ENCODE data around the gene LIF. TPM values are rescaled to one million over a fixed set of nuclear protein-coding genes. Genes with fewer than 3 reads are reported as not detected.

Gene LIF
- total and polyA plus RNA-seq, 7 donors = 0.28 to 10.3 (median 1.6) TPM

DNA sequence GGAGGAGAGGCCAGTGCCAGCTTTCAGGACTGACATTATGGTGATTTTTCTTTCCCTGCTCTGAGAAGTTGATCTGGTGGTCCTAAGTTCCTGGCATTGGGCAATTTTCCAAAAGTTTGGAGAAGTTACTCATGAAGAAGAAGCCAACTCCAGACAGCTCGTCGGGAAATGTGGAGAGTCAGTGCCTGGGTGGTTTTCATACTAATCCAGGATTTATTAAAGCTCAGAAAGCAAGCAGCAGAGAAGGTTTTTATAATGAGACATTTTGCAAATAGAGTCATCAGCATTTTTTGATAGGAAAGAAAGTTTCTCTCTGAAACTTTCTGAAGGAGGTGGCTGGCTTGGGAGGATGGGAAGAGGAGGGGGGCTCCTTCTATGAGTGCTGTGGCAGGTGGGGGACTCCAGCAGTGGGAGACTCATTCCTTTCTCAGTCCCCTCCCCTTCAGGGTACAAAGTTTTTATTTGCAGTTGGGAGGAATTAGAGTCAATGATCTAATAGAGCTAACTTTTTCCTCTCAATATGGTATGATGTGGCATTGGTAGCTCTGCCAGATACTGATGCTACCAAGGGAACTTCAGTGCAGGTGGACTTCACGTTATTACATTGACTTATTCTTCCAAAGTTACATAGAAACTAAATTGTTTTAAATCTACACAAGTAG is 55.4 kb downstream of the LIF start:
- intact Hi-C loops (cut with DNase I) = no loop called here
- H3K9me3 ChIP-seq = no peaks in the 10 kb centered on the region
- no peak overlapping the region for H3K4me3 ChIP-seq
- TF ChIP-seq POLR2AphosphoS5 (IDR thresholded peaks at IDR 0.05) (no peak), POLR2A (IDR thresholded peaks at IDR 0.05) (no peak), EP300 (IDR thresholded peaks at IDR 0.05) (no peak)
- TF ChIP-seq, protein P1, sequence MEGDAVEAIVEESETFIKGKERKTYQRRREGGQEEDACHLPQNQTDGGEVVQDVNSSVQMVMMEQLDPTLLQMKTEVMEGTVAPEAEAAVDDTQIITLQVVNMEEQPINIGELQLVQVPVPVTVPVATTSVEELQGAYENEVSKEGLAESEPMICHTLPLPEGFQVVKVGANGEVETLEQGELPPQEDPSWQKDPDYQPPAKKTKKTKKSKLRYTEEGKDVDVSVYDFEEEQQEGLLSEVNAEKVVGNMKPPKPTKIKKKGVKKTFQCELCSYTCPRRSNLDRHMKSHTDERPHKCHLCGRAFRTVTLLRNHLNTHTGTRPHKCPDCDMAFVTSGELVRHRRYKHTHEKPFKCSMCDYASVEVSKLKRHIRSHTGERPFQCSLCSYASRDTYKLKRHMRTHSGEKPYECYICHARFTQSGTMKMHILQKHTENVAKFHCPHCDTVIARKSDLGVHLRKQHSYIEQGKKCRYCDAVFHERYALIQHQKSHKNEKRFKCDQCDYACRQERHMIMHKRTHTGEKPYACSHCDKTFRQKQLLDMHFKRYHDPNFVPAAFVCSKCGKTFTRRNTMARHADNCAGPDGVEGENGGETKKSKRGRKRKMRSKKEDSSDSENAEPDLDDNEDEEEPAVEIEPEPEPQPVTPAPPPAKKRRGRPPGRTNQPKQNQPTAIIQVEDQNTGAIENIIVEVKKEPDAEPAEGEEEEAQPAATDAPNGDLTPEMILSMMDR (IDR thresholded peaks at IDR 0.05) = no peak
- 78 to 90% methylated on average over 3 of the region's 3 CpGs for WGBS, 2 donors
- no peak overlapping the region for H3K27ac ChIP-seq
- no peak for DNase-seq
- H3K4me1 ChIP-seq = peaks cover 0 to 10% (median 9%) of the 10 kb centered on the region in 4 donors
- H3K36me3 ChIP-seq = no peaks in the 10 kb centered on the region
- no peaks in the 10 kb centered on the region for H3K27me3 ChIP-seq

DNA sequence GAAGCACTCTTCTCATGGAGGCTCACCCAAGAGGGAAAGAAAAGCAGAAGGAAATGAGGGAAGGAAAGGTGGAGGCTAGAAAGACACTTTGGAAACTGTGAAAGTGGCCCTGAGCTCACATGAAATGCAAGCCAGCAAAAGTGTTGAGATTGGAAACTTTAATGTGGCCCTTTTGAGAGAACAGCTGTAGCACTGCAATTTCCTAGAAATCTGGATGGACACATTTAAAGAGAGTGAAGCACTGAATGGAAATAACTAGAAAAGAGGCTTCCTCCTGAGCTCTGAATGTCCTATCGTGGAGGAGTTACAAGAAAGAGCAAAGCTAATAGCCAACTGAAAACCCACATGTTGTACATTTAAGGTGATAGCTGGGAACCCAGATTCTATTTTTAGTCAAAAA is 56.0 kb downstream of the LIF start:
- Histone ChIP-seq H3K4me1 (peaks cover 0 to 4% (median 4%) of the 10 kb centered on the region in 4 donors), H3K9me3 (no peaks in the 10 kb centered on the region), H3K27me3 (no peaks in the 10 kb centered on the region), H3K27ac (no peak overlapping the region), H3K4me3 (no peak overlapping the region), H3K36me3 (no peaks in the 10 kb centered on the region)
- intact Hi-C loops (cut with DNase I) = no loop called here
- DNase-seq = no peak
- WGBS, 2 donors = 66 to 92% methylated on average over 1 of the region's 1 CpG
- no peak for TF ChIP-seq POLR2AphosphoS5 (IDR thresholded peaks at IDR 0.05)
- no peak for TF ChIP-seq POLR2A (IDR thresholded peaks at IDR 0.05)
- TF ChIP-seq, protein P1 (IDR thresholded peaks at IDR 0.05) = no peak
- no peak for TF ChIP-seq EP300 (IDR thresholded peaks at IDR 0.05)

Other genes starting within 250 kb of the LIF start
- not detected for gene HORMAD2, start 166.3 kb downstream of the LIF start, total RNA-seq
- gene HORMAD2, start 166.3 kb downstream of the LIF start, polyA plus RNA-seq = not detected
- gene OSM, start 20.1 kb upstream of the LIF start, total RNA-seq = 10 to 100 TPM in 1 of 4 donors, 1 to 10 TPM in 1, under 1 TPM in 2; 0.71 to 12.8 (median 3.5) TPM
- gene OSM, start 20.1 kb upstream of the LIF start, polyA plus RNA-seq = 1 to 10 TPM in 2 of 3 donors, under 1 TPM in 1; 0.60 to 9.9 (median 1.5) TPM
- gene CASTOR1, start 42.7 kb upstream of the LIF start, total RNA-seq = 10 to 100 TPM in 2 of 4 donors, 1 to 10 TPM in 2; 5.3 to 15.0 (median 10.8) TPM
- 1 to 10 TPM in 2 of 3 donors, not detected in 1; 6.4 to 8.4 TPM for gene CASTOR1, start 42.7 kb upstream of the LIF start, polyA plus RNA-seq
- gene TBC1D10A, start 80.2 kb upstream of the LIF start, total RNA-seq = 10 to 100 TPM; 12.5 to 31.0 (median 26.8) TPM
- 10 to 100 TPM; 28.8 to 35.4 (median 29.1) TPM for gene TBC1D10A, start 80.2 kb upstream of the LIF start, polyA plus RNA-seq
- 10 to 100 TPM; 24.2 to 61.5 (median 33.5) TPM for gene SF3A1, start 110.1 kb upstream of the LIF start, total RNA-seq
- gene SF3A1, start 110.1 kb upstream of the LIF start, polyA plus RNA-seq = 10 to 100 TPM; 17.4 to 41.2 (median 21.3) TPM
- 1 to 10 TPM in 3 of 4 donors, under 1 TPM in 1; 0.83 to 2.0 (median 1.7) TPM for gene CCDC157, start 110.2 kb upstream of the LIF start, total RNA-seq
- 1 to 10 TPM; 1.2 to 1.8 (median 1.6) TPM for gene CCDC157, start 110.2 kb upstream of the LIF start, polyA plus RNA-seq
- gene RNF215, start 140.7 kb upstream of the LIF start, total RNA-seq = 10 to 100 TPM; 12.2 to 21.6 (median 13.0) TPM
- 1 to 10 TPM in 2 of 3 donors, under 1 TPM in 1; 0.92 to 7.1 (median 1.8) TPM for gene RNF215, start 140.7 kb upstream of the LIF start, polyA plus RNA-seq
- 10 to 100 TPM in 2 of 4 donors, 1 to 10 TPM in 2; 4.7 to 12.1 (median 7.8) TPM for gene SEC14L2, start 150.3 kb upstream of the LIF start, total RNA-seq
- 1 to 10 TPM; 2.4 to 6.3 (median 5.5) TPM for gene SEC14L2, start 150.3 kb upstream of the LIF start, polyA plus RNA-seq
- 1 to 10 TPM; 2.9 to 7.1 (median 4.8) TPM for gene MTFP1, start 179.0 kb upstream of the LIF start, total RNA-seq
- gene MTFP1, start 179.0 kb upstream of the LIF start, polyA plus RNA-seq = 10 to 100 TPM; 21.0 to 38.5 (median 31.2) TPM
- gene SEC14L3, start 225.3 kb upstream of the LIF start, total RNA-seq = not detected
- gene SEC14L3, start 225.3 kb upstream of the LIF start, polyA plus RNA-seq = under 1 TPM in 1 of 3 donors, not detected in 2; 0.23 TPM